GM12892 (cell line): ENCODE results near the gene HAND2.

Experiments used
- DNase-seq: peaks from one replicate; pipeline ENCODE4 v3.0.0; 2011; ENCODE audit not compliant: insufficient read length
- FAIRE-seq: peaks from 2 replicates; lab custom pipeline; 2011; peaks lifted over from hg19 to GRCh38; lab: Jason Lieb, UNC
- POLR2A ChIP-seq: IDR thresholded peaks from 2 replicates; pipeline ENCODE4 v1.6.1; 2011; ENCODE audit warnings: low read depth, low read length, control low read depth
- POLR2AphosphoS5 ChIP-seq: IDR thresholded peaks from 2 replicates; pipeline ENCODE4 v1.6.1; 2011; ENCODE audit warnings: low read depth, low read length, control low read depth
- TAF1 ChIP-seq: IDR thresholded peaks from 2 replicates; pipeline ENCODE4 v1.6.1; 2011; ENCODE audit warnings: low read depth, mild to moderate bottlenecking, control low read depth, low read length, borderline replicate concordance

HAND2 gene

DNA sequence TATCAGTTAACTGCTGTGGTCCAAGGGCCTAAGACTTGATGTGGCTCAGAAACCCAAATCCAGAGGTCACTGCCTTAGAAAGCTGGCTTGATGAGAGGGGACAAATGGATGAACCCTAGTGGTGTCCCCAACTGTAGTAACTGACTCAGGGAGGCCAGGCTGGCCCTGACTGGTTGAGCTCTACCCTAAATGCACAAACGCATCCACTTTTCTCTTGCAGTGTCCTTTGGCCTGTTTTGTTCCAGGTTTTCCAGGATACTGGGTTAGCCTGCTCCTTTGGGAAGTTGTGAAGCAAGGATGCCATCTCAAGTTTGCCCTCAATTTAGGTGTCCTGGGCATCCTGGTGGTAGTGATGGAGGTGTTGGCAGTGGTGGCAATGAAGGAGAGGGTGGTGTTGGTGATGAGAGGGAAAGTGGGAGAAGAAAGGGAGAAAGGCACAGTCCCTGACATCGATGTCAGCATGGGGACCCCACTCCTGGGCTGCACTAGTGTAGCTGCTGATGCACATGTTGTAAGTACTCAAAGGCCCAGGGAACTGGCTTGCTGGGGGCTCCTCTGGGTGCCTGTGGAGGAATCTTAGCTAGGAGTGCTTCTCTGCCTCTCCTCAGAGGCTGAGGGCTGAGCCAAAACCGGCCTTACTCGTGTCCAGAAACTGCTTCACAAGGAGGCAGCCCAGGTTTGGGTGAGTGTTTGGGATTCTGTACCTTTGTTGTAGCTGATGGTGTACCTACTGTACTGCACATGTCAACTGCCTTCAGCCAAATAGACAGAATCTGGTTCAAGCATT is 2.9 kb upstream of the HAND2 start:
- TF ChIP-seq TAF1 (no peak), POLR2AphosphoS5 (no peak), POLR2A (no peak)
- DNase-seq (no peak), FAIRE-seq (no peak)

DNA sequence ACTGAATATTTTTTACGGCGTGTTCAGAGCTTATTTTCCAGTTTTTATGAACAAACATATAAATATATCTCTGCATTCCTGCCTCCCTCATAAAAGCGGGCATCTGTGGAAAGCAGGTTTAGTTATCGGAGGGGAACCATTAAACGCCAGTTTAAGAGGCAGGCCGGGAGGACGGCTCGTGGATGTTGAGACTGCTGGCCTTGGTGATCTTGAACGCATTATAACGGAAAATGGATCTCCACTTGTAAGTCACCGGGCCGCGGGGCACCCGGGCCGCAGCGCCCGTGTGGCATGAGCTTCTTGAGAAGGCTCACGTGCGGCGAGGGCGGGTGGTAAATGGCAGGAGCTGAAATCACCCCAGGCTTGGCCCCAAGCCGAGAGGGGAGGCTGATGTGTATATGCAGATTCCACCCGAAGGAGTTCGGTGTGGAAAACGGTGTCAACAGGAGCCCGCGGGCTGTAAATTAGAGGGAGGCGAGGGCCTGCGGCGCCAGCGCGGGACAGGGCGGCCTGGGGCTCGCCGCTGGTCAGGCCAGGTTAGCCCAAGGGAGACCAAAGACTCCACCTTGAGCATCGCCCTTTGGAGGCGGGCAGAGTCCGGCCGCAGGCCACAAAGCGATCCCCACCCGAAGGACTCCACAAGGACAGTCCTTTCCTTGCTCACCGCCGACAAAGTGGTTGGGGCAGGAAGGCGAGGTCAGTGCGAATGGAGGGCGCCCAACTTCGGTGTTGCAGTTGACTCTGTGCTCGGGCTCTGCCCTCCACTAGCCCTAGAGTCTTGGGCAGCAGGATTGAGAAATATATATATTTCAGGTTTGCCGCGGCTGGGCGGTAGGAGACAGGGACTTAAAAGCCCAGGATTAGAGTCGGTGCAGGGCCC is 1.3 kb upstream of the HAND2 start:
- TF ChIP-seq TAF1 (no peak), POLR2AphosphoS5 (no peak), POLR2A (no peak)
- DNase-seq (no peak), FAIRE-seq (no peak)

DNA sequence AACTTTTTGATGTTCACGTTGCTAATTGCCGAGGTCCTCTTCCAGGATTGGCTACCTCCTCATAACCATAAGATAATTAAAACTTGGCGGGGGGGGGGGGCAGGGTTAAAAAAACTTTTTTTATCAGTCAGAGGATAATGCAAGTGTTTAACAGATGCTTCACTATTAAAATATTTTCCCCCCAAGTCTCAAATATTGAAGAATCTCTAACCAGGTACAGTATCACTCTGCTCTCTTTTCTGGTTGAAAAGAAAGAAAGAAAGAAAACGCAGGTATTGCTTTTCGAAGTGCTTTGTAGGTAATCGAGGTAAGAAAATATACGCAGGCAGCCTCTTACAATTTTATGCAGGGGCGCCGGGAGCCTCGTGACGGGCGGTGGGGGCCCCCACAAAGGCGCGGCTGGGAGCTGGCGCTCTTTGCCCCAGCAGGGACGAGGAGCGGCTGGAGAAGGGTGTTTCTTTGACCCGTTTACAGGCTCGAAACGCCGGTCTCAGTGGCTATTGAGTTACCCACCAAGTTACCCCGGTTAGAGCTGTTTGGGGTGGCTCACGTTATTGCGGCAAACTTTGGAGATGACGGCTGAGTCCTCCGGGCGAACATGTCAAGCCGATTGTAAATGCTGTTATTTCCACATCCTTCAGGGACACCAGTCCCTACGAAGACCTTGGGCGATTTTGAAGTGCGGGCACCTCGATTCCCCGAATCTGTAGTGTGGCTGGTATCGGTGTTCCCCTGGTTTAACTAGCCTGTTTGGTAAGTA is 477 bp upstream of the HAND2 start:
- TF ChIP-seq POLR2A (no peak), POLR2AphosphoS5 (no peak), TAF1 (no peak)
- DNase-seq (no peak), FAIRE-seq (no peak)

DNA sequence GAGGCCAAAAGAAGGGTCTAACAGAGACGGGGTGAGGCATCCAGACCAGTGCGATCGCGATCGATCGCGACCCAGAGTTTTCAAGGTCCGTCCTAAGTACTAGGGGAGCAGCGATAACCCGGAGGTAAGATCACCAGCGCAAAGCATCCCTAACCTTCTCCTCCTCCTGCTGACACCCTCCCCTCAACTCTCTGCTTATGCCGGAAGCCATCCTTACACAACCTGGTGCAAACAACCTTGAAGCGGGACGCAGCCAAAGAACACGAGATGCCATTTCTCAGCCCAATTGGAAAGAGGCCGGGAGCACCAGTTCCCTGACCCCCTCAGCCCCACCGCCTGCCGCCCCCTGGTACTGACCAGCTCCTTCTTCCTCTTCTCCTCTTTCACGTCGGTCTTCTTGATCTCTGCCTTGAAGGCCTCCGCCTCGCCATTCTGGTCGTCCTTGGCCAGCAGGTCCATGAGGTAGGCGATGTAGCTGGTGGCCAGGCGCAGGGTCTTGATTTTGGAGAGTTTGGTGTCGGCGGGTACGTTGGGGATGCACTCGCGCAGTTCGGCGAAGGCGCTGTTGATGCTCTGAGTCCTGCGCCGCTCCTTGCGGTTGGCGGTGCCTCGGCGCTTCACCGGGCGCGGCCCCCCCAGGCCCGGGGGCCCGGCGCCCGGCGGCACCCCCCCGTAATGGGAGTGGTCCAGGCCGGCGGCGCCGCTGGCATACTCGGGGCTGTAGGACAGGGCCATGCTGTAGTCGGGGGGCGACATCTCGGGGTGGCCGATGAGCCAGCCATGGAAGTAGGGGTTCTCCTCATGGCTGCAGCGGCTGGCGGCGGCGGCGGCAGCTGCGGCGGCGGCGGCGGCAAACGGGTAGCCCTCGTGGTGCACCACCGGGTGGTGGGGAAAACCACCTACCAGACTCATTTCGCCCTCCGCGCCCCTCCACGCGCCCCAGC is 1.4 kb downstream of the HAND2 start:
- DNase-seq = no peak
- no peak for FAIRE-seq
- no peak for TF ChIP-seq POLR2AphosphoS5

DNA sequence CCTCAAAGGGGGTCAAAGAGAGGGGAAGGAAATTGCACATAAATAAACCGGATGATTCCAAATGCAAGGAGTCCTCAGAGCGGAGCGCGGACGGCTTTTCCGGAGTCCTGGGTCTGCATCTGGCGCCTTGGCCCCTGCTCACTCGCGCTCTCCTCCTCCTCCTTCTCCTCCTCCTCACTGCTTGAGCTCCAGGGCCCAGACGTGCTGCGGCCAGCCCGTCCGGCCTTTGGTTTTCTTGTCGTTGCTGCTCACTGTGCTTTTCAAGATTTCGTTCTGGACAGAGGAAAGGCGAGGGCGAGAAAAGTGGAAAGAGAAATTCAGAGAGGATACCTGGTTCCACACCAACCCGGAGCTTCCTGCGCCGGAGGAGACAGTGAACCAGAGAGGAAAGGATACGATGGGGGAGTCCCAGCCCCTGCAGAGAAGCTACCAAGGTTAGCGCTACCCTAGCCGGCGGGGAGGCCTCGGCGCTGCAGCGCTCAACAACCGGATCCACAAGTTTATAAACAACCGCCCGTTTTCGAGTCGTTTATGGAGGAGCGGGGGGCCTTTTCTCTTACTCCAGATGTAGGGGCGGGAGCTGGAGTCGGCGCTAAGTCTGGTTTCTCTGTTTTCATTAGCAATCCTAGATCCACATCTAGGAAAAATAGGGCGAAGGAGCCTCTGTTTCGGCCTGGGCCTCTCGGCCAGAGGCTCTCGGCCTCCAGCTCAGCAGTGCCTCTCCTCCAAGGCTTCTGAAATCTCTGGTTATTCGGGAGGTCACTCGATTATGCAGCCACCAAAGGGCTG is 2.7 kb downstream of the HAND2 start:
- no peak for DNase-seq
- FAIRE-seq = no peak

DNA sequence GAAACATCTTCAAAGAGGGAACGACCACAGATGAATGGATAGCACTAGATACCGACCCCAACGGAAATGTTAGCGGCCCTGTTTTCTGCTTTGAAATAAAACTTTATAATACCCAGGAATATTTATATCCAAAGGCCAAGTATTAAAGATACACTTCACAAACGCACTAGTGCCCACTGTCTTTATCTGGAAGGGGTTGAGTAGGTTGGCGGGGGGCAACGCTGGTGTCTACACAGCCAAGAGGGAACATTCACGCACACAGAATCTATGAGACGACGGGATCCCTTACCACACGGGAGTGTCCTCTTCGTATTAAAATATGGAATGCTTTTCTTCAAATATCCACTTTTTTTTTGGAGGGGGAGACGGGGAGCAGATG is 3.3 kb downstream of the HAND2 start:
- FAIRE-seq (no peak), DNase-seq (no peak)
- TF ChIP-seq POLR2A (no peak), TAF1 (no peak), POLR2AphosphoS5 (no peak)

More for the DNA sequence above, 2.7 kb downstream of the HAND2 start:
- TF ChIP-seq POLR2AphosphoS5 = no peak
- TF ChIP-seq POLR2A = no peak
- TF ChIP-seq TAF1 = no peak

DNA sequence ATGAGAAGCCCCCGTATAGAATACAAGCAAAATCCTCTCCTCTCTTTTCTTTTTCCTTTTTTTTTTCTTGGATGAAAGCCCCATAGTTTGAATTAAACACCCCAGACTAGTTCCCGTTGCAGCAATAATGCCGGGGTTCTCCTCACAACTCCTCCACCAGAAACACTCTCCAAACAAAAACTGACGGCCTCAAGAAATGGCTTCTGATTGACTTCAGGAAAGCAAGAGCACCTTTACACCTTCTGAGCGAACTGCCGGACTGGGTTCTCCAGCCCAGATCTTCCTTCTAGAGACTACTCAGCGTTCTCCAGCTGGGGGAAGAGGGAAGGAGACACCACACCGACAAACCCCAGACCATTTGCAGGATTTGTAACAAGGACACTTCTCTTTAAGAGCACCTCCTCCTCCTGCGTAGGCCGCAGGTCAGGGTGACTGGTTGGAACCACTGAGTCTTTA is 4.0 kb downstream of the HAND2 start:
- TF ChIP-seq POLR2AphosphoS5 (no peak), TAF1 (no peak), POLR2A (no peak)
- FAIRE-seq (no peak), DNase-seq (no peak)

DNA sequence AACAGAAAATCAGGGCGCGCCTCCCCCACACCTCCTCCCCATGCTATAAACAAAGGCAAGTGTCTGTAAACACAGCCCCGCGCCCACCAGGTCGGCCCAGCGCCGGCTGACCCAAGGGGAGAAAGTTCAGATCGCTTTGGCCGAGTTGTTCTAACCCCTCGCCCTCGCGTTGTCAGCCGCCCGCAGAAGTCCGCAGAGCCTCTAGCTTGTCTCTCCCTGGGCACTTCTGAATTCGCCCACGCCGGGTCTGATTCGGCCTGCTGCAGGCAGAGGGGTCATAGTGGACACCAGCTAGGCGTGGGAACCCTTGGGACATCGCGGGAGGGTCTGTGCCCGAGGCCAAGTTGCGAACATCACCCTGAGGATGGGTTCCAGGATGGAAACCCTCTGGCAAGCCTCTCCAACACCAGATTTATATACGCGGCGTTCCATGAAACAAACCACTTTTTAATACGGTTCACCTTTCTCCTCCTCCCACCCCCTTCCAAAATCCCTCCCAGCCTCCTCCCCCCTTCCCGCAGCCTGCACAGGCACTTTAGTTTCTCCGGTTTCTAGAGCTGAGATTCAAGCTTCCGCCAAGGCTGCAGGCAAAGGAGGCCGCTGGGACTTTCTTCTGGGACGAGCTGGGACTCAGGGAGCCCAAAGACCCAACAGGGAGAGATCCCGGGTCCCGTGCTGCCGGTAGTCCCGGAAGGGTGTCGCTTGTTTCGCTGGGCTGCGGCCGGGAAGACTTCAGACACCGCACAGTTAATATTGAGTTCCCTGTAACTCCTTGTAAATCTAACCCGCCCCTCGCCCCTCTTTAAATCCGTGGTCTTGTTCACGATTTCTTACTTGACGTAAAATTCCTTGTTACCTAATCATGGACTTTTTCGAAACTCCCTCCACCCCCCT is 4.7 kb downstream of the HAND2 start:
- DNase-seq (no peak), FAIRE-seq (no peak)
- TF ChIP-seq POLR2A = no peak
- TF ChIP-seq TAF1 = no peak
- no peak for TF ChIP-seq POLR2AphosphoS5
